GM18502 (cell line): Measurements from ENCODE around the gene TBC1D24.
A peak's percentile ranks its signal among the peaks of the same experiment; 100 is the strongest.

Experiments
- ATAC-seq: cut with Tn5 transposase; IDR thresholded peaks from one replicate; pipeline ENCODE4 v1.9.1; 2021; ENCODE audit warnings: mild to moderate bottlenecking; ENCODE audit not compliant: unreplicated experiment, poor library complexity

TBC1D24 gene

GRCh38 chr16:2514333-2515179 is 39.6 kb downstream of the TBC1D24 start:
- no peak for ATAC-seq

- ATAC-seq: no peak
Observed at GRCh38 chr16:2515180-2515851, 40.4 kb downstream of the TBC1D24 start.

GRCh38 chr16:2516391-2517240 is 41.7 kb downstream of the TBC1D24 start:
- no peak for ATAC-seq

GRCh38 chr16:2517954-2518605 is 43.2 kb downstream of the TBC1D24 start:
- no peak for ATAC-seq

- no peak for ATAC-seq
Observed at GRCh38 chr16:2518823-2519710, 44.1 kb downstream of the TBC1D24 start.

- ATAC-seq: no peak
Observed at GRCh38 chr16:2519711-2520080, 44.8 kb downstream of the TBC1D24 start.

- ATAC-seq: peak; percentile 49
Observed at GRCh38 chr16:2520097-2520783, 45.3 kb downstream of the TBC1D24 start, which contains the start of gene AMDHD2. TSS of gene AMDHD2 (plus strand) at chr16:2520371. CDS start at chr16:2520459, 88 bp downstream.

GRCh38 chr16:2520784-2521531 is 46.0 kb downstream of the TBC1D24 start:
- ATAC-seq: peak; percentile 19

GRCh38 chr16:2523801-2524231 is 48.9 kb downstream of the TBC1D24 start:
- ATAC-seq: no peak

- ATAC-seq: no peak
Observed at GRCh38 chr16:2524339-2524938, 49.5 kb downstream of the TBC1D24 start.

GRCh38 chr16:2526135-2526534 is 51.2 kb downstream of the TBC1D24 start:
- no peak for ATAC-seq

GRCh38 chr16:2527071-2527783 is 52.3 kb downstream of the TBC1D24 start:
- no peak for ATAC-seq

- ATAC-seq: no peak
Observed at GRCh38 chr16:2527784-2528100, 52.8 kb downstream of the TBC1D24 start.

- ATAC-seq: no peak
Observed at GRCh38 chr16:2528161-2529060, 53.5 kb downstream of the TBC1D24 start.

- no peak for ATAC-seq
Observed at GRCh38 chr16:2529061-2529931, 54.4 kb downstream of the TBC1D24 start.
